Osteoblast (primary cell): ENCODE results near the gene GRID2IP. TPM values are rescaled to one million over a fixed set of nuclear protein-coding genes. Genes with fewer than 3 reads are reported as not detected.

Experiments used
- DNase-seq: peaks from one replicate; pipeline ENCODE4 v3.0.0; 2011; ENCODE audit warnings: low spot score, mixed read lengths; ENCODE audit not compliant: insufficient read length; ENCODE audit errors: missing footprints
- H2AFZ ChIP-seq: 2 replicates; pipeline ENCODE4 v1.6.0; 2011; ENCODE audit warnings: mild to moderate bottlenecking, low read length
- H3K27ac ChIP-seq: 2 replicates; pipeline ENCODE4 v1.5.1; 2011; ENCODE audit warnings: mild to moderate bottlenecking, low read depth, low read length, moderate library complexity
- H3K27me3 ChIP-seq: 2 replicates; pipeline ENCODE4 v1.6.0; 2012; ENCODE audit warnings: mild to moderate bottlenecking, control low read depth, inconsistent platforms, low read length, moderate library complexity; ENCODE audit not compliant: insufficient read depth
- H3K36me3 ChIP-seq: 2 replicates; pipeline ENCODE4 v1.5.1; 2011; ENCODE audit warnings: mild to moderate bottlenecking, low read length, control low read depth, moderate library complexity; ENCODE audit not compliant: insufficient read depth
- H3K4me1 ChIP-seq: 2 replicates; pipeline ENCODE4 v1.5.1; 2011; ENCODE audit warnings: mild to moderate bottlenecking, low read length, control low read depth, moderate library complexity; ENCODE audit not compliant: insufficient read depth
- H3K4me2 ChIP-seq: 2 replicates; pipeline ENCODE4 v1.6.0; 2011; ENCODE audit warnings: mild to moderate bottlenecking, low read length; ENCODE audit not compliant: insufficient read depth
- H3K4me3 ChIP-seq: fragments of 200-600 bp; sonication (generic); 3 replicates; pipeline ENCODE4 v1.5.1; 2012; ENCODE audit warnings: mild to moderate bottlenecking, low read length, inconsistent platforms; ENCODE audit not compliant: insufficient read depth
- H3K79me2 ChIP-seq: 2 replicates; pipeline ENCODE4 v1.6.0; 2012; ENCODE audit warnings: mild to moderate bottlenecking, low read length, control low read depth, inconsistent platforms; ENCODE audit not compliant: insufficient read depth
- H3K9me3 ChIP-seq: 2 replicates; pipeline ENCODE4 v1.5.1; 2011; ENCODE audit warnings: low read depth, low read length, control low read depth
- H4K20me1 ChIP-seq: 2 replicates; pipeline ENCODE4 v1.6.0; 2012; ENCODE audit warnings: mild to moderate bottlenecking, low read length, control low read depth; ENCODE audit not compliant: insufficient read depth
- total RNA-seq: library from RNA; depleted of rRNA; stranded (reverse); fragments of >200 nt; gene quantifications from 2 replicates; pipeline ENCODE4 v1.2.3, GENCODE V29; 2012
- TF ChIP-seq, protein P1 (sequence below): IDR thresholded peaks from 2 replicates; pipeline ENCODE4 v1.5.1; 2011; ENCODE audit warnings: mild to moderate bottlenecking, low read depth, low read length, moderate library complexity; ENCODE audit errors: extremely low read depth

Gene GRID2IP
- total RNA-seq, 1 donor = not detected

DNA sequence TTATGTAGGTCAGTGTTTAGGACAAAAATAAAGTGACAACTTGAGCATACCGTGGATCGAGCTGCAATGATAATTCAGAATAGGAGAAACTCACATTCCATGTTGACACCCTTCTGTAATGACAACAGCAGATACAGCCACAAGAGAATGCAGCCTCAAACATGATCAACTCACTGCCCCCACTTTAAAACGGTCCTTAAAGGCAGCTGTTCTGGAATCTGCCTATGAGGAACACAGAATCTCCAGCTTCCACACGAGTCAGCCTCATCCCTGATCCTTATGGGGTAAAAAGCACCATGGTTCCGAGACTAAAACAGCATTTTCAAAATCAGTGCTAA lies 71.0 kb downstream of the GRID2IP start:
- TF ChIP-seq, protein P1, sequence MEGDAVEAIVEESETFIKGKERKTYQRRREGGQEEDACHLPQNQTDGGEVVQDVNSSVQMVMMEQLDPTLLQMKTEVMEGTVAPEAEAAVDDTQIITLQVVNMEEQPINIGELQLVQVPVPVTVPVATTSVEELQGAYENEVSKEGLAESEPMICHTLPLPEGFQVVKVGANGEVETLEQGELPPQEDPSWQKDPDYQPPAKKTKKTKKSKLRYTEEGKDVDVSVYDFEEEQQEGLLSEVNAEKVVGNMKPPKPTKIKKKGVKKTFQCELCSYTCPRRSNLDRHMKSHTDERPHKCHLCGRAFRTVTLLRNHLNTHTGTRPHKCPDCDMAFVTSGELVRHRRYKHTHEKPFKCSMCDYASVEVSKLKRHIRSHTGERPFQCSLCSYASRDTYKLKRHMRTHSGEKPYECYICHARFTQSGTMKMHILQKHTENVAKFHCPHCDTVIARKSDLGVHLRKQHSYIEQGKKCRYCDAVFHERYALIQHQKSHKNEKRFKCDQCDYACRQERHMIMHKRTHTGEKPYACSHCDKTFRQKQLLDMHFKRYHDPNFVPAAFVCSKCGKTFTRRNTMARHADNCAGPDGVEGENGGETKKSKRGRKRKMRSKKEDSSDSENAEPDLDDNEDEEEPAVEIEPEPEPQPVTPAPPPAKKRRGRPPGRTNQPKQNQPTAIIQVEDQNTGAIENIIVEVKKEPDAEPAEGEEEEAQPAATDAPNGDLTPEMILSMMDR = no peak
- Histone ChIP-seq H3K4me2 (peak overlapping the region; percentile 96), H4K20me1 (peaks cover 77% of the 10 kb centered on the region), H3K79me2 (peaks cover 87% of the 10 kb centered on the region), H3K4me3 (peak overlapping the region; percentile 91), H3K36me3 (peaks cover 40% of the 10 kb centered on the region), H3K4me1 (peaks cover 58% of the 10 kb centered on the region), H3K27ac (peak overlapping the region; percentile 47), H2AFZ (no peak overlapping the region), H3K27me3 (no peaks in the 10 kb centered on the region), H3K9me3 (no peaks in the 10 kb centered on the region)
- no peak for DNase-seq

DNA sequence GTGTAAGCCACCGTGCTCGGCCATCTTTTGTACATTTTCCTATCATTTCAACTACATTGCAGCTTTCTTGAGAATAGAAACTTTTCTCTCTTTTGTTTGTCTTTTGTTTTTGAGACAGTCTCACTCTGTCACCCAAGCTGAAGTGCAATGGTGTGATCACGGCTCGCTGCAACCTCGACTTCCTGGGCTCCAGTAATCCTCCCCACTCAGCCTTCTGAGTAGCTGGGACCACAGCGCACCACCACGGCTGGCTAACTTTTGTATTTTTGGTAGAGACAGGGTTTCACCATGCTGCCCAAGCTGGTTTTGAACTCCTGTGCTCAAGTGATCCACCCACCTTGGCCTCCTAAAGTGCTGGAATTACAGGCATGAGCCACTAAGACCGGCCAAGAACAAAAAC lies 72.2 kb downstream of the GRID2IP start:
- no peak overlapping the region for H3K4me3 ChIP-seq
- no peak for DNase-seq
- no peaks in the 10 kb centered on the region for H3K27me3 ChIP-seq
- H3K36me3 ChIP-seq = peaks cover 51% of the 10 kb centered on the region
- TF ChIP-seq, protein P1 = no peak
- peaks cover 99% of the 10 kb centered on the region for H3K79me2 ChIP-seq
- peak overlapping the region; percentile 26 for H3K27ac ChIP-seq
- no peak overlapping the region for H2AFZ ChIP-seq
- H3K4me2 ChIP-seq = no peak overlapping the region
- H3K4me1 ChIP-seq = peaks cover 52% of the 10 kb centered on the region
- peaks cover 89% of the 10 kb centered on the region for H4K20me1 ChIP-seq
- H3K9me3 ChIP-seq = no peaks in the 10 kb centered on the region

GRCh38 chr7:6478186-6478585 lies 73.1 kb downstream of the GRID2IP start:
- Histone ChIP-seq H2AFZ (no peak overlapping the region), H3K4me2 (peak overlapping the region; percentile 7), H3K9me3 (no peaks in the 10 kb centered on the region), H4K20me1 (peaks cover 97% of the 10 kb centered on the region), H3K36me3 (peaks cover 60% of the 10 kb centered on the region), H3K4me1 (peaks cover 52% of the 10 kb centered on the region), H3K4me3 (no peak overlapping the region), H3K27me3 (no peaks in the 10 kb centered on the region), H3K79me2 (peaks cover 100% of the 10 kb centered on the region), H3K27ac (no peak overlapping the region)
- TF ChIP-seq, protein P1 = no peak
- DNase-seq = no peak

GRCh38 chr7:6477318-6477660 lies 74.0 kb downstream of the GRID2IP start:
- Histone ChIP-seq H2AFZ (no peak overlapping the region), H3K4me3 (peak overlapping the region; percentile 8), H3K4me2 (peak overlapping the region; percentile 15), H3K36me3 (peaks cover 66% of the 10 kb centered on the region), H3K27me3 (no peaks in the 10 kb centered on the region), H3K9me3 (no peaks in the 10 kb centered on the region), H3K27ac (peak overlapping the region; percentile 56), H4K20me1 (peaks cover 97% of the 10 kb centered on the region), H3K79me2 (peaks cover 100% of the 10 kb centered on the region), H3K4me1 (peaks cover 48% of the 10 kb centered on the region)
- no peak for DNase-seq
- TF ChIP-seq, protein P1 = no peak
